Measurements from ENCODE around the gene VMAC. TPM values are rescaled to one million over a fixed set of nuclear protein-coding genes. Genes with fewer than 3 reads are reported as not detected.

The VMAC gene
- total RNA-seq, 1 experiment from 2014 or later, result 7.0 TPM

DNA sequence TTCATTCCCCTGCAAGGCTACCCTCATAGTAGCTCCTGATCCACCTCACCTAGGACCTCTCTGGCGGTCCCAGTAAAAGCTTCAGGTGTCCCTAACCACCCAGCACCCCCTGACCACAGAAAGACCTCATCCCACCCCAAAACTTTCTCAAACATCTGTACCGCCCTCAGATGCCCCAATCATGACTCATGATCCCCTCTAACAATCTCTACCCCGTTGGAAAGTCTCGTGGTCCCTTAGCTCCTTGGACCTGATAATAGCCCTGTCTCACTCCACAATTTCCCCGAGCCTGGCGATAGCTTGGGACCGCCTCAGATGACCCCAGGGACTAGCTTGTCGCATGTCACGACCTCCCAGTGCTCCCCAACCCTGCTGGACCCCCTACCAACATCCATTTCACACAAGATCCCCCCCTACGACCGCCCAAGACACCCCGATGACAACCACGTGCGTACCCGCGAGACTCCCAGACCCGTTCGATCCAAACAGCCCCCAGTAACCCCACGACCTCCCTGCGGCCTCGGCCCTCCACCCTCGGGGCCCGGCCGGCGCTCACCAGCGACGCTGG, 1.5 kb upstream of the VMAC start:
- CTCF ChIA-PET, result interaction anchor here (0.6 to 1.8 kb wide), 4 partner anchors 23 to 101 kb away, joined by 3 to 13 read pairs (median 3); partner anchors contain the start of gene NRTN
- Mint-ChIP-seq H3K27ac (ENCODE audit: low read depth, unreplicated experiment) (peak overlapping the region; percentile 98), H3K4me3 (ENCODE audit: unreplicated experiment) (peak overlapping the region; percentile 97), H3K36me3 (ENCODE audit: insufficient read depth, unreplicated experiment) (peaks cover 44% of the 10 kb centered on the region), H3K9me3 (ENCODE audit: unreplicated experiment) (no peaks in the 10 kb centered on the region), H3K27me3 (ENCODE audit: insufficient read depth, unreplicated experiment) (no peaks in the 10 kb centered on the region), H3K4me1 (ENCODE audit: insufficient read depth, unreplicated experiment) (peaks cover 6% of the 10 kb centered on the region)
- intact Hi-C loops (cut with micrococcal nuclease), result no loop called here
- TSS peak; percentile 49 for BruUV-seq (replicated peaks)
- POLR2A ChIA-PET, result interaction anchor here (0.7 to 4.1 kb wide), 21 partner anchors 11 to 1034 kb away, joined by 3 to 32 read pairs (median 7); partner anchors contain the start of genes CAPS, CATSPERD, DUS3L and LONP1
- peak; percentile 29 for DNase-seq (ENCODE audit: unreplicated experiment)
- no peak for TF ChIP-seq CTCF (IDR thresholded peaks at IDR 0.05; ENCODE audit: unreplicated experiment)

- H3K9me3 Mint-ChIP-seq (ENCODE audit: unreplicated experiment), result no peaks in the 10 kb centered on the region
- peaks cover 6% of the 10 kb centered on the region for H3K4me1 Mint-ChIP-seq (ENCODE audit: insufficient read depth, unreplicated experiment)
- POLR2A ChIA-PET, result interaction anchor here (0.6 to 4.1 kb wide), 32 partner anchors 9 to 1035 kb away, joined by 3 to 32 read pairs (median 4); partner anchors contain the start of genes CAPS, CATSPERD, DUS3L and GTF2F1
- peaks cover 44% of the 10 kb centered on the region for H3K36me3 Mint-ChIP-seq (ENCODE audit: insufficient read depth, unreplicated experiment)
- H3K4me3 Mint-ChIP-seq (ENCODE audit: unreplicated experiment), result peak within 1 kb of the TSS; percentile 97
- DNase-seq (ENCODE audit: unreplicated experiment), result peak; percentile 94
- no peak for TF ChIP-seq CTCF (IDR thresholded peaks at IDR 0.05; ENCODE audit: unreplicated experiment)
- CTCF ChIA-PET, result interaction anchor here (0.5 to 1.8 kb wide), 5 partner anchors 72 to 109 kb away, joined by 3 to 13 read pairs (median 4); partner anchors contain the start of gene NRTN
- H3K27me3 Mint-ChIP-seq (ENCODE audit: insufficient read depth, unreplicated experiment), result no peaks in the 10 kb centered on the region
- H3K27ac Mint-ChIP-seq (ENCODE audit: low read depth, unreplicated experiment), result peak within 1 kb of the TSS; percentile 98
- no TSS peak for BruUV-seq (replicated peaks)
- intact Hi-C loops (cut with micrococcal nuclease), result no loop called here
These were observed 884 bp upstream of the VMAC start, which contains the start of gene NDUFA11 for GRCh38 chr19:5903624-5904351. NDUFA11 (minus strand) TSS chr19:5903790; CDS start chr19:5903708, 82 bp downstream.

GRCh38 chr19:5905114-5905778, 574 bp downstream of the VMAC start:
- BruUV-seq (replicated peaks), result TSS peak; percentile 54
- POLR2A ChIA-PET, result interaction anchor here (0.8 to 4.1 kb wide), 7 partner anchors 9 to 467 kb away, joined by 3 to 32 read pairs (median 4); partner anchors contain the start of genes ALKBH7, CAPS and RANBP3
- Mint-ChIP-seq H3K27me3 (ENCODE audit: insufficient read depth, unreplicated experiment) (no peaks in the 10 kb centered on the region), H3K4me3 (ENCODE audit: unreplicated experiment) (peak overlapping the region; percentile 97), H3K36me3 (ENCODE audit: insufficient read depth, unreplicated experiment) (peaks cover 39% of the 10 kb centered on the region), H3K9me3 (ENCODE audit: unreplicated experiment) (no peaks in the 10 kb centered on the region), H3K4me1 (ENCODE audit: insufficient read depth, unreplicated experiment) (peaks cover 6% of the 10 kb centered on the region), H3K27ac (ENCODE audit: low read depth, unreplicated experiment) (peak overlapping the region; percentile 98)
- TF ChIP-seq CTCF (IDR thresholded peaks at IDR 0.05; ENCODE audit: unreplicated experiment), result no peak
- CTCF ChIA-PET, result interaction anchor here (0.5 to 1.7 kb wide), 4 partner anchors 31 to 992 kb away, joined by 3 to 4 read pairs (median 4); no protein-coding TSS in a partner anchor
- intact Hi-C loops (cut with micrococcal nuclease), result no loop called here
- DNase-seq (ENCODE audit: unreplicated experiment), result no peak

All from MCF 10A (cell line).